Occipital lobe (tissue), 2 donors: ENCODE measurements around the gene FZR1. TPM values are rescaled to one million over a fixed set of nuclear protein-coding genes. Genes with fewer than 3 reads are reported as not detected.
"Not testable (repeated sequence)": the region's sequence is repeated elsewhere in the genome, so short reads cannot be mapped to it uniquely, and the experiment has no call there.

Source experiments
- DNase-seq: peaks from one replicate; lab custom pipeline; 2025; lab: John Stamatoyannopoulos, UW
- total RNA-seq: library from RNA; depleted of rRNA; stranded (reverse); fragments of >200 nt; gene quantifications from one replicate; pipeline ENCODE4 v1.2.3, GENCODE V29; 2014

FZR1 gene
- total RNA-seq, 1 donor from 2014 or later: 42.0 TPM

DNA sequence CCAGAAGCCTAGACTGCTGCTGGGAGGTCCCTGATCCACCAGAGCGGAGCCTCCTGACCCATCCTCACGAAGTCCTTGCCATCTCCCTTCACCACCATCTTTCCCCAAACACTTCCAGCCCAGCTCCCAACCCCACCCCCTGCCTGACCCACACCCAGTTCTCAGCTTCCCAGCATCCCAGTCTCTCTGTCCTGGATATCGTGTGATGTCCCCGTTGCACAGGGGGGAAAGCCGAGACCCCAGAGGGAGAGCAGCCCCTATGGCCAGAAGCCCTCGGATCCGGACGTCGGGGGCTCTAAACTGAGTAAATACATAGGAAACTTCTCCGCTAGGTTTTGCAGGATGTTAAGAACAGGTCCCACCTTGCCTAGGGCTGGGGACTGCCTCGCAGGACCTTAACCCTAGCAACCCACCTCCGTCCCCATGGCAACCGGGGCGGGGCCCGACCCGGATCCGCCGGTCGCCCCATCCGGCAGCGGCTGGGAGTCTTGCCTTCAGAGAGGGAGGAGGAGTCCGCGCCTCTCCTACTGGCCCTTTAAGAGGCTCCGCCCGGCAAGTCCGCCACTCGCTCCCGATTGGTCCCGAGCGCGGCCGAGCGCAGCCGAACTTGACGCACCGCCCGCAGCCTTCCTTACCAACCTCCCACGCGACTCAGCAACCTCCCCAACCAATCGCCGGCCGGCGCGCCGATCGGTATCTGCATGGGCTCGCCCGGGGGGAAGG is 66.2 kb downstream of the FZR1 start:
- peak; percentile 100 for DNase-seq

DNA sequence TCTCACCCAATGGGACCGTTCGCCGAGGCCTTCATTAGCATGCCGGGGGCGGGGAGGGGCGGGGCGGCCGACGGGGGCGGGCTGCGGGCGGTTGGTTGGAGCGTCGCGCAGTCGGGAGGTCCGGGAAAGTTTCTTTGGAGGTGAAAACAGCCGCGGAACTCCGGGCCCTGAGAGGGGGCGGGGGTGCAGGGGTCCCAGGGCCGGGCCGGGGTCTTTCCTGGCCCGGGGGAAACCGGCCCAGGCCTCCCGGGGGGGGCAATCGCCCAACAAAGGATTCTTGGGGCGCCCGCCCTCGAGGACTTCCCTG is 66.7 kb downstream of the FZR1 start, which contains the start of gene HMG20B:
Gene HMG20B, plus strand, starts transcription at position 90 of the 307 bp plus-strand sequence. CDS start 366 bp downstream, outside the sequence.
- no peak for DNase-seq

DNA sequence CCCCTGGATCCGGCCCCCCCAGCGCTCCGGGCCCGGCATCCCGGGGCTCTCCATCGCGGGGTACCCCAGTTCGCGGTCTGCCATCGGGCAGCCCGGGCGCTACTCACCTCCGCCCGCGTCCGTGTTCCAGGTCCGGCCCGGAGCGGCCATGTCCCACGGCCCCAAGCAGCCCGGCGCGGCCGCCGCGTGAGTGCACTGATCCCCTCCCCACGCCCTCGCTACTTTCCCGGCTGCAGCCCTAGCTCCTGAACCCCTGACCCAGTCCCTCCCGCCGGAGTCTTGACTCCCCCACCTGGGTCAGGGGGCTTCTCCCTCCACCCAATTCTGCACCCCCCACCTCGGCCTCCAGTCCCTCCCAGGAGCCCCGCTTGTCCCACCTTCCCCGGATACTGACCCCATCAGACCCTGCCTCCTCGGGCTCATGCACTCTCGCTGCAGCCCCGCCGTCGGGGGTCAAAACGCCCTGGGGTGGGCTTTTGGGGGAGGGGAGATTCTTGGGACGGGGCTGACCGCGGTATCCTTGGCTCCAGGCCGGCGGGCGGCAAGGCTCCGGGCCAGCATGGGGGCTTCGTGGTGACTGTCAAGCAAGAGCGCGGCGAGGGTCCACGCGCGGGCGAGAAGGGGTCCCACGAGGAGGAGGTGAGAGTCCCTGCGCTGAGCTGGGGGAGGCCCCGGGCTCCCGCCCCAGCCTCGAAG is 67.2 kb downstream of the FZR1 start:
- no peak for DNase-seq

DNA sequence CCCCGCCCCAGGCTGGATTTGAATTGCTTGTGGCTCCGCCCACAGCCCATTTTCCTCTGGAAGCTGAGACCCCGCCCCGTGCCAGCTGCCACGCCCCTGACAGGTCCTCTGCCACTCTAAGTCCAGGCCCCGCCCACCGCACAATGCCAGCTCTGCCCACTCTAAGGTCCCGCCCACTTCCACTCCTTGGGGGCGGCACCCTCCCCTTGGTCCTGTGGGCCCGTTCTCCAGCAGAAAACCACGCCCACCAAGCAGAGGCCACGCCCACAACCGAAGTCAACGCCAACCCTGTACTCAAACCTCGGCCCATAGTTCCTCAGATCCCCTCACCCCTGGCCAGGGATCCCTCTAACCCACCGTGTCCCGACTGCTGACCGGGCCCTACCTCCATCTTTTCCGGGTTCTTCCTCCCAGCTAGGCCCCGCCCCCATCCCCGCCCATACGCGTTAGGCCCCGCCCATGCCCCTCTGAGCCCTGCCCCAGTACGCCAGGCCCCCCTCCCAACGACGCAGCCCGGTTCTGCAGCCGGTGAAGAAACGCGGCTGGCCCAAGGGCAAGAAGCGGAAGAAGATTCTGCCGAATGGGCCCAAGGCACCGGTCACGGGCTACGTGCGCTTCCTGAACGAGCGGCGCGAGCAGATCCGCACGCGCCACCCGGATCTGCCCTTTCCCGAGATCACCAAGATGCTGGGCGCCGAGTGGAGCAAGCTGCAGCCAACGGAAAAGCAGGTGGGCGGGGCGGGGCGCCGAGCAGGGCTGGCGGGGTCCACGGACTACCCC is 67.9 kb downstream of the FZR1 start:
- peak; percentile 48 for DNase-seq

DNA sequence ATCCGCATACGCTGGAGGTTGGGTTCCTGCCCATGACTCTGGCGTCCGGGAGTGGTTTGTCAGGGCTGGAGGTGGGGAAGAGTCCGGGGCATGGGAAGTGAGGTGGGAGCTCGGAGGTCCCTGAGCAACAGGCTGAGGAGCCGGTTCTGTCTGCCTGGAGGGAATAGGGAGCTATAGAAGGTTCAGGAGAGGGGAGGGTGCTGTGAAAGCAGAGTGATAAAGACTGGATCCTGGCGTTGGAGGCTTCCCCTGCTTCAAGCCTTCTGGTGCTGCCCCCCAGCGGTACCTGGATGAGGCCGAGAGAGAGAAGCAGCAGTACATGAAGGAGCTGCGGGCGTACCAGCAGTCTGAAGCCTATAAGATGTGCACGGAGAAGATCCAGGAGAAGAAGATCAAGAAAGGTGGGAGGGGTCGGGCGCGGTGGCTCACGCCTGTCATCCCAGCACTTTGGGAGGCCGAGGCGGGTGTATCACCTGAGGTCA is 69.2 kb downstream of the FZR1 start:
- no peak for DNase-seq

DNA sequence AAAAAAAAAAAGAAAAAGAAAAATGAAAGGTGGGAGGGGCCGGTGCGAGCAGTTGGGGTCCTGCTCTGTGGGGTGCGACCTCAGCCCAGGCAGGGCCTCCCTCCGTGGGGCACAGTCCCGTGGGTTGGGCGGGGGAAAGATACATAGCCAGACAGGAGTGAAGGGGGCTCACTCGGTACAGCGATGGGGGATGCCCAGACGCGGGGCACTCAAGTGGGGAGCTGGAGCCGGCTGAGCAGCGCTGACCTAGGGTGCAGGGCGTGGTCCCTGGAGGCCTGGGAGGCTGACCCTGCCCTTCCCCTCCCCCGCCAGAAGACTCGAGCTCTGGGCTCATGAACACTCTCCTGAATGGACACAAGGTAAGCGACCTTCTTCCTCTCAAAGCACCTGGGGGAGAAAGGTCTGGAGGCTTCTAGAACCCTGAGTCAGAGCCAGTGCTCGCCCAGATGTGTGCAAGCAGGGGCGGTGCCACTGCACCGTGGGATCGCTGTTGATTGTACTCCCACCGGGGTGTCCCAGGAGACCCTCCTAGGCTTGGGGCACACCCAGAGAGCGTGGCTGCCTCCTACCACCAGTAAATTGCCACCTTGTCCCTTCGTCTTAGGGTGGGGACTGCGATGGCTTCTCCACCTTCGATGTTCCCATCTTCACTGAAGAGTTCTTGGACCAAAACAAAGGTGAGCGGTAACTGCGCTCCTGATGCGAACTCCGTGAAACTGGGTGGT is 70.0 kb downstream of the FZR1 start:
- no peak for DNase-seq

DNA sequence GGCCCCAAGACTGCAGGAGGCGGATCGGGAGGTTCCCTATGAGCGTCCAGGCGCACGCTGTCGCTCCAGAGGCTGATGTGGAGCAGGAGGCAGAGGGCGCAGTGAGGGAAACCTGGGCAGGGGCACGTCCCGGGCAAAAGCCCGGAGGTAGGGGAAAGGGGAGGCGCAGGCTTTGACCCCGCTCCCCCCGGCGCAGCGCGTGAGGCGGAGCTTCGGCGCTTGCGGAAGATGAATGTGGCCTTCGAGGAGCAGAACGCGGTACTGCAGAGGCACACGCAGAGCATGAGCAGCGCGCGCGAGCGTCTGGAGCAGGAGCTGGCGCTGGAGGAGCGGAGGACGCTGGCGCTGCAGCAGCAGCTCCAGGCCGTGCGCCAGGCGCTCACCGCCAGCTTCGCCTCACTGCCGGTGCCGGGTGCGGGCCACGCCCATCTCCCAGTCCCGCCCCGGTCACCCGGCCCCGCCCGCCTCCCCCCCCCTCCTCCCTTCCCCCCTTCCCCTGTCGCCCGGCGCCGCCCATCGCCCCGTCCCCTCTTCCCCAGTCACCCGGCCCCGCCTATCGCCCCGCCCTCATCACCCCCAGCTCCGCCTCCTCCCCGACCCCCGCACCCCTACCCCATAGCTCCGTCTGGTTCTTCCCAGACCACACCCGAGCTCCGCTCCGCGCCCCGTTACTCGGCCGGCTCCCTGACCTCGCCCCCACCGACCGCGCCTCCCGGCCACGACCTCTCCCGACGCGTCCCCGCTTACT is 70.8 kb downstream of the FZR1 start:
- peak; percentile 51 for DNase-seq

DNA sequence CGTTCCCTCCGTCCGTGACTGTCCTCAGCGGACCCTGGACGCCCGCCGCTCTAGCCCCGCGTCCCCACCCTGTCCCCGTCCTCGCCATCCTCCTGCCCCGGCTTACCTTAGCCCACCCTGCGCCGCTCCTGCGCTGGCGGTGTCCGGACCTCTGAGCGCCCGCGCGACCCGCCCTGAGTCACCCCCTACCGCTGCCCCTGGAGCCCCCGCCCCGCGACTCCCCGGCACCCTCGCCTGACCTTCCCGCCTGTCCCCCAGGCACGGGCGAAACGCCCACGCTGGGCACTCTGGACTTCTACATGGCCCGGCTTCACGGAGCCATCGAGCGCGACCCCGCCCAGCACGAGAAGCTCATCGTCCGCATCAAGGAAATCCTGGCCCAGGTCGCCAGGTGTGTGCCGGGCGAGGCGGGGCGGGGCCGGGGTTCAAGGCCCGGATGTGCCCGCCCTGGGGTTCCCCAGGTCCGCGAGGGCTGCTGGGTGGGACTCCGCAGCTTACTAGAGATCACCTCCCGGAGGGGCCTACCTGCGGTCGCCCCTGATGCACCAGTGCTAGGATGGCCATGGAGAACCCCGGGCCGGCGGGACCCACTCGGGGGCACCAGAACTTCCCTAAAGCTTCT is 71.7 kb downstream of the FZR1 start:
- DNase-seq: no peak

DNA sequence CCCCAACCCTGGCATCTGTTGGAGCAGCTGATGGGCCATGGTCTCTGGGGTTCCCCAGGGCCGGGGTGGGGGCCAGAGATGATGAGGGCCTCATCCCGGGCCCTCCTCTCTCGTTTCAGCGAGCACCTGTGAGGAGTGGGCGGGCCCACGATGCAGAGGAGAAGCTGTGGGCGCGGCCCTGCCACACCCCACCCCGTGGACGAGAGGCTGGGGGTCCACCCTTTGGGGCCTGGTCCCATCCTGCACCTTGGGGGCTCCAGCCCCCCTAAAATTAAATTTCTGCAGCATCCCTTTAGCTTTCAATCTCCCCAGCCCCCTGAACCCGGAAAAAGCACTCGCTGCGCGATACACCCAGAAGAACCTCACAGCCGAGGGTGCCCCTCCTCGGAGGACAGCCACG is 72.3 kb downstream of the FZR1 start:
- no peak for DNase-seq

DNA sequence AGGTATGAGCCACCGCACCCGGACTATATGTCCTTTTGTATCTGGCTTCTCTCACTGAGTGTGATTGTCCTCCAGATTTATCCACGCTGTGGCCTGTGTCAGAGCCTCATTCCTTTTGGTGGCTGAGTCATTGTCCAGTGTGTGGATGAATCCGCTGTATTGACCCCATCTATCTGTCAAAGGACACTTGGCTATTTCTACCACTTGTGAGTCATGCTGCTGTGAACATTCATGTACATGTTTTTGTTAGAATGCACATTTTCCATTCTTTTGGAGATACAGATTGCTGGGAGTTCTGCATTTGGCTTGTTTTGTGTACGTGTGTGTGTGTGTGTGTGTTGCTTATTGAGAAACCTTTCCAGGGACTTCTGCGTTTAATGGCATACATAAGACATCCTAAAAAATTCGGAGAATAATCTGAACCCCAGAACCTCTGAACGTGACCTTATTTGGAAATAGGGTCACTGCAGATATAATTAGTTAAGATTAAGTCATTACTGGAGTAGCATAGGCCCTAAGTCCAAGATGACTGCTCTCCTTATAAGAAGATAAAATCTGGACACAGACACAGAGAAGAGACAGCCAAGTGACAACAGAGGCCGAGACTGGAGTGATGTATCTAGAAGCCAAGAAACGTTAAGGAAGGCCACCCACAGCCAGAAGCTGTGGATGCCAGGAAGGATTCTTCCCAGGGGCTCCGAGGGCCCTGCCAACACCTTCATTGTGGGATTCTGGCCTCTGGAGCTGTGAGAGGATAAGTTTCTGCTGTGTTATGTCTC is 74.2 kb downstream of the FZR1 start:
- peak; percentile 42 for DNase-seq

DNA sequence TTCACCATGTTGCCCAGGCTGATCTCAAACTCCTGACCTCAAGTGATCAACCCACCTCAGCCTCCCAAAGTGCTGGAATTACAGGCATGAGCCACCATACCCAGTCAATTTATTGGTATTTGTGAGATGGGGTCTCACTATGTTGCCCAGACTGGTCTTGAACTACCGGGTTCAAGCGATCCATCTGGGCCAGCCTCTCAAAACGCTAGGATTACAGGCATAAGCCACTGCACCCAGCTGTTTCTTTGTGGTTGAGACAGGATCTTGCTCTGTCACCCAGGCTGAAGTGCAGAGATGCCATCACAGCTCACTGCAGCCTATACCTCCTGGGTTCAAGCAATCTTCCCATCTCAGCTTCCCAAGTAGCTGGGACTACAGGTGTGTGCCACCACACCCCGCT is 75.7 kb downstream of the FZR1 start:
- not testable (repeated sequence) for DNase-seq

DNA sequence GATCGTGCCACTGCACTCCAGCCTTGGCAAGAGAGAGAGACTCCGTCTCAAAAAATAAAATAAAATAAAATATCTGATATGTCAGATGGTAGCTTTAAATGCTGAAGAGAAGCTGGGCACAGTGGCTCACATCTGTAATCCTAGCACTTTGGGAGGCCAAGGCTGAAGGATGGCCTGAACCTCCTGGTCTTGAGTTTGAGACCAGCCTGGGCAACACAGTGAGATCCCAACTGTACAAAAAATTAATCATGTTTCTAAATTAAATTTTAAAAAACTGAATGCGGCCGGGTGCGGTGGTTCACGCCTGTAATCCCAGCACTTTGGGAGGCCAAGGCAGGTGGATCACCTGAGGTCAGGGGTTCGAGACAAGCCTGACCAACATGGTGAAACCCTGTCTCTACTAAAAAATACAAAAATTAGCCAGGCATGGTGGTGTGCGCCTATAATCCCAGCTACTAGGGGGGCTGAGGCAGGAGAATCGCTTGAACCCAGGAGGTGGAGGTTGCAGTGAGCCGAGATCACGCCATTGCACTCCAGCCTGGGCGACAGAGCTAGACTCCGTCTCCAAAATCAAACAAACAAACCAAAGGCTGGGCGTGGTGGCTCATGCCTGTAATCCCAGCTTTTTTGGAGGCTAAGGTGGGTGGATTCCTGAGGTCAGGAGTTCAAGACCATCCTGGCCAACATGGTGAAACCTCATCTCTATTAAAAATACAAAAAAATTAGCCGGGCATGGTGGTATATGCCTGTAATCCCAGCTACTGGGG is 78.1 kb downstream of the FZR1 start:
- DNase-seq: not testable (repeated sequence)

DNA sequence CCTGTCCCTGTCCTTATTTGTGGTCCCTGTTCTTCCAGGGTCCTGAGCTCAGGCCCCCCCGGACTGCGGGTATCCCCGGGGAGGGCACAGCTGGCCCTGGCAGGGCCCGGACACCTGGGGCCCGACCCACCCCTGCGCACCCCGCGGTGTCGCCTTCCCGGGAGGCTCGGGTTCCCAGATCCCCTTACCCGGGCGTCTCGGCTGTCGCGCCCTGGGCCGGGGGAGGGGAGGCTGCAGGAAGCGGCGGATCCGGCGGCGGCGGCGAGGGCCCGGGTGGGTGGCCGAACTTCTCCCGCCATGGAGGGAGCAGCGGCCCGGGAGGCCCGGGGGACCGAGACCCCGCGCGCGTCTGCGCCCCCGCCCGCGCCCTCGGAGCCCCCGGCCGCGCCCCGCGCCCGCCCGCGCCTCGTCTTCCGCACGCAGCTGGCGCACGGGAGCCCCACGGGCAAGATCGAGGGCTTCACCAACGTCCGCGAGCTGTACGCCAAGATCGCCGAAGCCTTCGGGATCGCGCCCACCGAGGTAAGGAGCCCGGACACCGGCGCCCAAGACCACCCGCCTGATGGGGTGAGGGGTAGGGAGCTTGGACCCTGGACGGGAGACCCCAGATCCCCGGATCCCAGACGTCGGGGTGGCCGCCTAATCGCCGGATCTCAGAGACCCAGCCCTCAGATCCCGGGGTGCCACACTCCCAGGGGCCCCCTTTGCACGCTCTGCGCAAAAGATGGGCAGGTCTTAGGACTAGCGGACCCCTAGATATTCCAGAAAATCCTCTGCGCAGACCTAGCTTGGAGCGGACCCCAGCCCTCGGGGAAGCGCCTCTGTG is 79.4 kb downstream of the FZR1 start, which contains the start of gene GIPC3:
Gene GIPC3, plus strand, starts transcription at position 178 of the 826 bp plus-strand sequence. Its CDS starts 120 bp downstream, at position 298.
- DNase-seq: no peak

DNA sequence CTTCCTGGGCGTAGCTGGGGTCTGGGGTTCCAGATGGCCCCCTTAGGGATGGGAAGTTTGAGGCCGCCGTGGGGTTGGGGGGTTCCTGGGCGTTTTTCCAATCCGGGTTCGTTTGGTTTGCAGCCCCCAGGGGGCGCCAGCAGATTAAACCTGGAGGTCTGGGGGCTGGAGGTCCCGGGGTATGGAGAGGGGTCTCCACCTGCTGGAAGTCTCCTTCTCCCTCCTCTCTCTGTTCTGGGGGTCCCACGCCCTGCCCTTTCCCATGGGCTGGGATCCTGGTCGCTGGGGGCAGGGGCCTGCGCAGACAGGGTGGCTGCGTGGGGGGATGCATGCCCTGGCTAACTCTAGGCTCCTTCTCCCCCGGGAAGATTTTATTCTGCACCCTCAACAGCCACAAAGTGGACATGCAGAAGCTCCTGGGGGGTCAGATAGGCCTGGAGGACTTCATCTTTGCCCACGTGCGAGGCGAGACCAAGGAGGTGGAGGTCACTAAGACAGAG is 80.1 kb downstream of the FZR1 start:
- no peak for DNase-seq

DNA sequence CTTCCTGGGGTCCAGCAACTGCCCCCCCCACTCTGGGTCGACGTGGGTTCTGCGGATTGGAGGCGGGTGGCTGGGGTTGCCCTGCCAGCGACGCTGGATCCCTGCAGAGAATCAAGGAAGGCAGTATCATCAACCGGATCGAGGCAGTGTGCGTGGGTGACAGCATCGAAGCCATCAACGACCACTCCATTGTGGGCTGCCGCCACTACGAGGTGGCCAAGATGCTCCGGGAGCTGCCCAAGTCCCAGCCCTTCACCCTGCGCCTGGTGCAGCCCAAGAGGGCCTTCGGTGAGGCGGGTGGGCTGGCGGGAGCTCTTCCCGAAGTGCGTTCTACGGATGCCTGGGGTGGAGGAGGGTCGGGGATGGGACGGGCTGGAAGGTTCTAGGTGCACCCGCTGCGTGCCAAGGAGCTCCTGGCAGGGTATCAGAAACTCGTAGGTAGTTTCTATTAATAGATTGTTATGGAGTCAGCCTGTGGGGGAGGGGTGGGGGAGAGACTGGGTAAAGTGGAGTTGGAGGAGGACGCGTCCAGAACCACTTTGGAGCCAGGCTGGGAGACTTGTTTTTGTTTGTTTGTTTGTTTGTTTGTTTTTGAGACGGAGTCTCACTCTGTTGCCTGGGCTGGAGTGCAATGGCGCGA is 80.7 kb downstream of the FZR1 start:
- DNase-seq: no peak
